PFSK-1 (cell line): ENCODE measurements around the gene TCF7L1.

Experiments
- POLR2AphosphoS5 ChIP-seq: IDR thresholded peaks from 2 replicates; pipeline ENCODE4 v1.6.1; 2012; ENCODE audit warnings: low read depth, mild to moderate bottlenecking, control low read depth, low read length, moderate library complexity
- TF ChIP-seq, protein P1 (sequence below), 2 experiments: IDR thresholded peaks; 2 replicates each; pipeline versions ENCODE4 v1.6.1 to v1.8.0; 2011 to 2012; ENCODE audit warnings: low read depth in 2 of 2, low read length in 2 of 2, control low read depth in 1 of 2, inconsistent platforms in 1 of 2, mild to moderate bottlenecking in 1 of 2, moderate library complexity in 1 of 2; ENCODE audit not compliant: insufficient read depth in 1 of 2

DNA sequence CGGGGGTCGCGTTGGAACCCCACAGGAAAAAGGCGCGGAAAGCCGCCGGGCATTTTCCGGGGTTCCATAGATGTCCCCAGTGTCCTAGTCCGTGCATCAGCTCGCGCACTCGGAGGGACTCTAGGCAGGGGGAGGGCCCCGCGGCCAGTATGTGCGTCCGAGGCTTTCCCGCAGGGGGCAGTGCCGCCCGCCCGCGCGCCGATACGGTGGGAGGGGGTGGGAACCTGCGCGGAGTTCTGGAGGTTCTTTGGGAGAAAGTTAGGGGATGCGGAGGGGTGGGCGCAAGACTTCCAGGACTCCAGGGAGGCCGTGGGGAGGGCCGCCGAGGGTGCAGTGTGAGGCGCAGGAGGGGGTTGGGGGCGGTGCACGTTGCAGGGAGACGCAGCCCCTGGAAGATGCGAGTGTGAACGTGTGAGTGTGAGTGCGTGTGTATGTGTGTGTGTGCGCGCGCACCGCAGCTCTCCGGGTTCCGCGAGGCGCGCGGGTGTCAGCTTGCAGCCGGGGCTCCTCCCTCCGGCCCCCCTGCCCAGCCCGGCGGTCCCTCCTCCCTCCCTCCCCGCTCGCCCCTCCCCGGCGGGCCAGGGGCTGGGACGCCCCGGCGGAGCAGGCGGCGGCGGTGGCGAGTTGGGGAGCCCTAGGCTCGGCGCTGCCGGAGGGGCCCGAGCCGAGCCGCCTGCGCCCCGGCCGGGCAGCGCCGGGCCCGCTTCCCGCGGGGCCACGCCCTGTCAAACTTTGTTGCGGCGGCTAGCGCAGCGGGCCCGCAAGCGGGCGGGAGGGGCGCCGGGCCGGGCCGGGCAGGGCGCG lies at the start of gene TCF7L1:
- TF ChIP-seq POLR2AphosphoS5: no peak
- TF ChIP-seq, protein P1, sequence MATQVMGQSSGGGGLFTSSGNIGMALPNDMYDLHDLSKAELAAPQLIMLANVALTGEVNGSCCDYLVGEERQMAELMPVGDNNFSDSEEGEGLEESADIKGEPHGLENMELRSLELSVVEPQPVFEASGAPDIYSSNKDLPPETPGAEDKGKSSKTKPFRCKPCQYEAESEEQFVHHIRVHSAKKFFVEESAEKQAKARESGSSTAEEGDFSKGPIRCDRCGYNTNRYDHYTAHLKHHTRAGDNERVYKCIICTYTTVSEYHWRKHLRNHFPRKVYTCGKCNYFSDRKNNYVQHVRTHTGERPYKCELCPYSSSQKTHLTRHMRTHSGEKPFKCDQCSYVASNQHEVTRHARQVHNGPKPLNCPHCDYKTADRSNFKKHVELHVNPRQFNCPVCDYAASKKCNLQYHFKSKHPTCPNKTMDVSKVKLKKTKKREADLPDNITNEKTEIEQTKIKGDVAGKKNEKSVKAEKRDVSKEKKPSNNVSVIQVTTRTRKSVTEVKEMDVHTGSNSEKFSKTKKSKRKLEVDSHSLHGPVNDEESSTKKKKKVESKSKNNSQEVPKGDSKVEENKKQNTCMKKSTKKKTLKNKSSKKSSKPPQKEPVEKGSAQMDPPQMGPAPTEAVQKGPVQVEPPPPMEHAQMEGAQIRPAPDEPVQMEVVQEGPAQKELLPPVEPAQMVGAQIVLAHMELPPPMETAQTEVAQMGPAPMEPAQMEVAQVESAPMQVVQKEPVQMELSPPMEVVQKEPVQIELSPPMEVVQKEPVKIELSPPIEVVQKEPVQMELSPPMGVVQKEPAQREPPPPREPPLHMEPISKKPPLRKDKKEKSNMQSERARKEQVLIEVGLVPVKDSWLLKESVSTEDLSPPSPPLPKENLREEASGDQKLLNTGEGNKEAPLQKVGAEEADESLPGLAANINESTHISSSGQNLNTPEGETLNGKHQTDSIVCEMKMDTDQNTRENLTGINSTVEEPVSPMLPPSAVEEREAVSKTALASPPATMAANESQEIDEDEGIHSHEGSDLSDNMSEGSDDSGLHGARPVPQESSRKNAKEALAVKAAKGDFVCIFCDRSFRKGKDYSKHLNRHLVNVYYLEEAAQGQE (IDR thresholded peaks at IDR 0.05; ENCODE audit: insufficient read depth in 1 of 2, low read depth in 2 of 2, low read length in 2 of 2): no peak
